Measurements from ENCODE around the gene FAM228A.

Gene FAM228A

GRCh38 chr2:24222946-24223345 lies 48.1 kb downstream of the FAM228A start:
- no peak for DNase-seq (ENCODE audit: extremely low read depth in 1 of 2, low read depth in 1 of 2)

GRCh38 chr2:24225499-24226242 lies 50.8 kb downstream of the FAM228A start:
- no peak for DNase-seq (ENCODE audit: extremely low read depth in 1 of 2, low read depth in 1 of 2)

GRCh38 chr2:24228470-24228869 lies 53.6 kb downstream of the FAM228A start:
- DNase-seq (ENCODE audit: extremely low read depth in 1 of 2, low read depth in 1 of 2) = no peak

GRCh38 chr2:24231461-24231881 lies 56.6 kb downstream of the FAM228A start:
- DNase-seq (ENCODE audit: extremely low read depth in 1 of 2, low read depth in 1 of 2) = no peak

GRCh38 chr2:24233321-24233720 lies 58.5 kb downstream of the FAM228A start:
- no peak for DNase-seq (ENCODE audit: extremely low read depth in 1 of 2, low read depth in 1 of 2)

- DNase-seq (ENCODE audit: extremely low read depth in 1 of 2, low read depth in 1 of 2) = no peak
Observed at GRCh38 chr2:24237313-24237712, 62.5 kb downstream of the FAM228A start.

- DNase-seq (ENCODE audit: extremely low read depth in 1 of 2, low read depth in 1 of 2) = no peak
Observed at GRCh38 chr2:24238158-24238557, 63.3 kb downstream of the FAM228A start.

- no peak for DNase-seq (ENCODE audit: extremely low read depth in 1 of 2, low read depth in 1 of 2)
Observed at GRCh38 chr2:24239553-24239952, 64.7 kb downstream of the FAM228A start.
